K562 (cell line): ENCODE data around the gene UFC1. TPM values are rescaled to one million over a fixed set of nuclear protein-coding genes. Genes with fewer than 3 reads are reported as not detected.
A peak's percentile ranks its signal among the peaks of the same experiment; 100 is the strongest.

Experiments used
- BCL6 ChIP-seq: fragments of 250-450 bp; sonication (Bioruptor Pico); IDR thresholded peaks from 2 replicates; pipeline ENCODE4 v1.4.0; 2020
- BCOR ChIP-seq: fragments of 450-650 bp; IDR thresholded peaks from 2 replicates; pipeline ENCODE4 v1.6.1; 2016
- CREB5 ChIP-seq: fragments of 250-450 bp; sonication (Bioruptor Pico); IDR thresholded peaks from 2 replicates; pipeline ENCODE4 v1.5.0; 2020; ENCODE audit warnings: mild to moderate bottlenecking
- CTCFL ChIP-seq: IDR thresholded peaks from 2 replicates; pipeline ENCODE4 v1.6.1; 2011; ENCODE audit warnings: borderline replicate concordance, low read depth, mild to moderate bottlenecking, moderate library complexity, low read length; ENCODE audit not compliant: insufficient read depth, poor library complexity, severe bottlenecking
- FOXK2 ChIP-seq, 2 experiments: fragments of 450-650 bp; IDR thresholded peaks in 1 of 2; conservative IDR thresholded peaks in 1 of 2; 2 replicates each; pipeline ENCODE4 v1.6.1; 2016; ENCODE audit warnings: low read depth in 2 of 2, mild to moderate bottlenecking in 1 of 2
- PATZ1 ChIP-seq: fragments of 250-450 bp; sonication (Bioruptor Pico); IDR thresholded peaks from 2 replicates; pipeline ENCODE4 v1.5.0; 2020; ENCODE audit warnings: mild to moderate bottlenecking, borderline replicate concordance
- POLR2A ChIP-seq: fragments of 450-650 bp; conservative IDR thresholded peaks from 2 replicates; pipeline ENCODE4 v1.6.1; 2016
- POLR3A ChIP-seq: IDR thresholded peaks from 2 replicates; pipeline ENCODE4 v1.6.1; 2011; ENCODE audit warnings: borderline replicate concordance, mild to moderate bottlenecking, moderate library complexity; ENCODE audit not compliant: insufficient read length, insufficient read depth; ENCODE audit errors: extremely low read depth
- SETDB1 ChIP-seq: IDR thresholded peaks from one replicate; pipeline ENCODE4 v1.6.1; 2012; ENCODE audit warnings: low read length, control low read depth, inconsistent platforms
- THAP12 ChIP-seq: fragments of 250-450 bp; sonication (Bioruptor Pico); IDR thresholded peaks from 2 replicates; pipeline ENCODE4 v1.9.0; 2021; ENCODE audit warnings: mild to moderate bottlenecking, inconsistent platforms
- TRIM28 ChIP-seq: fragments of 450-650 bp; IDR thresholded peaks from 2 replicates; pipeline ENCODE4 v1.6.1; 2017
- ZBTB2 ChIP-seq: fragments of 450-650 bp; IDR thresholded peaks from 2 replicates; pipeline ENCODE4 v1.6.1; 2016; ENCODE audit warnings: antibody characterized with exemption
- ZNF778 ChIP-seq: fragments of 450-650 bp; formaldehyde crosslinking; IDR thresholded peaks from 2 replicates; pipeline ENCODE4 v1.4.0; 2020; ENCODE audit warnings: mild to moderate bottlenecking, moderate library complexity
- polyA plus RNA-seq, 8 experiments: library from polyadenylated mRNA; depleted of rRNA in 4 of 8; stranded (reverse) in 5 of 8; unstranded in 3 of 8; fragments of >200 nt; fragmentation: Nextera tagmentation in 2 of 8; fragmentation: Illumina TruSeq in 1 of 8; extraction: Ambion mirVana in 2 of 8; extraction: Trizol in 1 of 8; gene quantifications; 2 replicates each; pipeline versions ENCODE4 v1.2.1 to v1.2.3, GENCODE V29; 2011 to 2014; ENCODE audit warnings: inconsistent platforms in 1 of 8, missing spikeins in 1 of 8
- total RNA-seq, 7 experiments: library from RNA; depleted of rRNA in 6 of 7; stranded (reverse); fragments of >200 nt in 6 of 7; fragmentation: Illumina TruSeq in 2 of 7; extraction: Trizol in 2 of 7; gene quantifications; 2 replicates each; pipeline versions ENCODE4 v1.2.1 to v1.2.3, GENCODE V29; 2011 to 2021; ENCODE audit warnings: low replicate concordance in 1 of 7
- TF ChIP-seq, protein P1 (sequence below): fragments of 250-450 bp; sonication (Bioruptor Pico); IDR thresholded peaks from 2 replicates; pipeline ENCODE4 v1.4.0; 2020; ENCODE audit warnings: mild to moderate bottlenecking, moderate library complexity

Gene UFC1
- total and polyA plus RNA-seq, 9 of the 15 experiments (the other 6 are each of a cell fraction or from before 2014, with no cell fraction given) = 92.8 to 220 (median 161) TPM

- TF ChIP-seq THAP12 (CRISPR knock-in tag) (no peak), TRIM28 (no peak), CREB5 (CRISPR knock-in tag) (no peak), FOXK2 (conservative IDR thresholded peaks at IDR 0.05 in 1 of 2, IDR thresholded peaks at IDR 0.05 in 1 of 2; ENCODE audit: low read depth in 2 of 2) (0 out of 4 replicates have a peak, but pooled peaks of 1 of the 2 experiments have one; percentile 19), ZNF778 (CRISPR knock-in tag) (no peak), SETDB1 (no peak), POLR3A (no peak), POLR2A (peak; percentile 52; the same call in 1 of the 2 replicates), BCL6 (CRISPR knock-in tag) (no peak), BCOR (no peak), CTCFL (no peak), PATZ1 (CRISPR knock-in tag) (no peak), ZBTB2 (no peak)
- TF ChIP-seq, protein P1, sequence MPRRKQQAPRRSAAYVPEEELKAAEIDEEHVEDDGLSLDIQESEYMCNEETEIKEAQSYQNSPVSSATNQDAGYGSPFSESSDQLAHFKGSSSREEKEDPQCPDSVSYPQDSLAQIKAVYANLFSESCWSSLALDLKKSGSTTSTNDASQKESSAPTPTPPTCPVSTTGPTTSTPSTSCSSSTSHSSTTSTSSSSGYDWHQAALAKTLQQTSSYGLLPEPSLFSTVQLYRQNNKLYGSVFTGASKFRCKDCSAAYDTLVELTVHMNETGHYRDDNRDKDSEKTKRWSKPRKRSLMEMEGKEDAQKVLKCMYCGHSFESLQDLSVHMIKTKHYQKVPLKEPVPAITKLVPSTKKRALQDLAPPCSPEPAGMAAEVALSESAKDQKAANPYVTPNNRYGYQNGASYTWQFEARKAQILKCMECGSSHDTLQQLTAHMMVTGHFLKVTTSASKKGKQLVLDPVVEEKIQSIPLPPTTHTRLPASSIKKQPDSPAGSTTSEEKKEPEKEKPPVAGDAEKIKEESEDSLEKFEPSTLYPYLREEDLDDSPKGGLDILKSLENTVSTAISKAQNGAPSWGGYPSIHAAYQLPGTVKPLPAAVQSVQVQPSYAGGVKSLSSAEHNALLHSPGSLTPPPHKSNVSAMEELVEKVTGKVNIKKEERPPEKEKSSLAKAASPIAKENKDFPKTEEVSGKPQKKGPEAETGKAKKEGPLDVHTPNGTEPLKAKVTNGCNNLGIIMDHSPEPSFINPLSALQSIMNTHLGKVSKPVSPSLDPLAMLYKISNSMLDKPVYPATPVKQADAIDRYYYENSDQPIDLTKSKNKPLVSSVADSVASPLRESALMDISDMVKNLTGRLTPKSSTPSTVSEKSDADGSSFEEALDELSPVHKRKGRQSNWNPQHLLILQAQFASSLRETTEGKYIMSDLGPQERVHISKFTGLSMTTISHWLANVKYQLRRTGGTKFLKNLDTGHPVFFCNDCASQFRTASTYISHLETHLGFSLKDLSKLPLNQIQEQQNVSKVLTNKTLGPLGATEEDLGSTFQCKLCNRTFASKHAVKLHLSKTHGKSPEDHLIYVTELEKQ = no peak
Observed at GRCh38 chr1:161119092-161119903, 34.5 kb upstream of the UFC1 start (continued).
